ENCODE data around the gene TSPAN12.

- no peak for TF ChIP-seq ZNF747 (tag by site-specific recombination; IDR thresholded peaks at IDR 0.05)
- TF ChIP-seq ZBTB49 (tag by site-specific recombination; IDR thresholded peaks at IDR 0.05; ENCODE audit: low read depth), result no peak
- TF ChIP-seq, protein P1, sequence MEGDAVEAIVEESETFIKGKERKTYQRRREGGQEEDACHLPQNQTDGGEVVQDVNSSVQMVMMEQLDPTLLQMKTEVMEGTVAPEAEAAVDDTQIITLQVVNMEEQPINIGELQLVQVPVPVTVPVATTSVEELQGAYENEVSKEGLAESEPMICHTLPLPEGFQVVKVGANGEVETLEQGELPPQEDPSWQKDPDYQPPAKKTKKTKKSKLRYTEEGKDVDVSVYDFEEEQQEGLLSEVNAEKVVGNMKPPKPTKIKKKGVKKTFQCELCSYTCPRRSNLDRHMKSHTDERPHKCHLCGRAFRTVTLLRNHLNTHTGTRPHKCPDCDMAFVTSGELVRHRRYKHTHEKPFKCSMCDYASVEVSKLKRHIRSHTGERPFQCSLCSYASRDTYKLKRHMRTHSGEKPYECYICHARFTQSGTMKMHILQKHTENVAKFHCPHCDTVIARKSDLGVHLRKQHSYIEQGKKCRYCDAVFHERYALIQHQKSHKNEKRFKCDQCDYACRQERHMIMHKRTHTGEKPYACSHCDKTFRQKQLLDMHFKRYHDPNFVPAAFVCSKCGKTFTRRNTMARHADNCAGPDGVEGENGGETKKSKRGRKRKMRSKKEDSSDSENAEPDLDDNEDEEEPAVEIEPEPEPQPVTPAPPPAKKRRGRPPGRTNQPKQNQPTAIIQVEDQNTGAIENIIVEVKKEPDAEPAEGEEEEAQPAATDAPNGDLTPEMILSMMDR (tag by site-specific recombination; IDR thresholded peaks at IDR 0.05), result no peak
- TF ChIP-seq ZFP3 (tag by site-specific recombination; IDR thresholded peaks at IDR 0.05; ENCODE audit: low read depth), result no peak
- TF ChIP-seq ZNF211 (tag by site-specific recombination; IDR thresholded peaks at IDR 0.05; ENCODE audit: low read depth), result no peak
- no peak for TF ChIP-seq ZNF76 (tag by site-specific recombination; IDR thresholded peaks at IDR 0.05; ENCODE audit: borderline replicate concordance, low read depth)
- TF ChIP-seq TCF7L2 (IDR thresholded peaks at IDR 0.05; ENCODE audit: borderline replicate concordance, low read depth, low read length), result no peak
- no peak for TF ChIP-seq ZNF513 (tag by site-specific recombination; IDR thresholded peaks at IDR 0.05)
- no peak for TF ChIP-seq YY1 (tag by site-specific recombination; IDR thresholded peaks at IDR 0.05)
- TF ChIP-seq GLIS1 (tag by site-specific recombination; IDR thresholded peaks at IDR 0.05), result no peak
Observed at GRCh38 chr7:120869700-120870099, 11.8 kb upstream of the TSPAN12 start.

Measured in HEK293 (cell line).